Measurements from ENCODE around the gene MDC1. TPM values are rescaled to one million over a fixed set of nuclear protein-coding genes. Genes with fewer than 3 reads are reported as not detected.

MDC1 gene
- total and polyA plus RNA-seq, 2 donors from 2014 or later: 9.5 to 47.9 TPM

DNA sequence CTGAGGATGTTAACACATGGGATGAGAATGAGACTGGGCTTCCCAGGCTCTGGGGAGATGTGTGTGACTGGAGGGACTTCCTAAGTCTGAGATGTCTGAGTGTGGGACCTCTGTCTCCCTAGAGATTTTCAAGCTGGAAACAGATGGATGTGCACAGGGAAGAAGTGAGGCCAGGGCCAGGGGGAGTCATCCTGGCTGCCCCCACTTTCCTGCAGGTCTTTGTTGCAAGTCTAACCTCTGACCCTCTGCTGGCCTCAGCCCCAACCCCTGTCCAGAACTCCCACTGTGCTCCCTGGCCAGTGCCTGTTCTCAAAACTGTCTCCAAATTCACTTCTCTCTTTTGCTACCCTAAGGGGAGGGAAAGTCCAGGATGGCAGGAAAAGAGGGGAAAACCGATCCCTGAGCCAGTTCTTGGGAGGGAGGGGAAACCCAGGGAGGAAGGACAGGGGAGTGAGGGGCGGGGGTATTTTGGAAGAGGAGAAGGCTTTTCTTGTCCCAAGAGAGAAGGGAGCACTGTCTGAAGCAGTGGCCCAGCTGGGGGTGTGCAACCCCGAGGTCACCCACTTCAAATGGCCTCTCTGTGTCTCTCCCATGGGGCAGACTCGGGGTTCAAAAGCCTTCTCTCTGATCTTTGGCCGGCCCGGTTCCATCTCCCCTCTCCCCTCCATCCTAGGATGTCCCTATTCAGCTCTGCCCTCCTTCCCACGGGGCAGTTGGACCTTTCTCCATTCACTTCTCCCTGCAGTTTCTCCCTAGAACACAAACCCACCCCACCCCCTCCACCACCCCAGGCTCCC lies 33.7 kb downstream of the MDC1 start:
- intact Hi-C loops (cut with DNase I): loop anchor here (5.0 kb wide), 1 partner anchor 39 kb away; the partner anchor contains the start of gene TUBB
- peak overlapping the region; percentile 79 to 98 for H3K27ac ChIP-seq (ENCODE audit: low read depth in 2 of 2, low read length in 2 of 2)
- no peaks in the 10 kb centered on the region for H3K36me3 ChIP-seq (ENCODE audit: control insufficient read depth in 2 of 3, insufficient read depth in 3 of 3, low read length in 3 of 3)
- peaks cover 0 to 25% (median 11%) of the 10 kb centered on the region in 3 donors for H3K4me1 ChIP-seq (ENCODE audit: control insufficient read depth in 2 of 3, insufficient read depth in 2 of 3, low read depth in 1 of 3, low read length in 3 of 3)
- H3K9ac ChIP-seq (ENCODE audit: low read length in 3 of 3): peak overlapping the region in 2 of 3 donors; percentile 1 to 80
- TF ChIP-seq, protein P1, sequence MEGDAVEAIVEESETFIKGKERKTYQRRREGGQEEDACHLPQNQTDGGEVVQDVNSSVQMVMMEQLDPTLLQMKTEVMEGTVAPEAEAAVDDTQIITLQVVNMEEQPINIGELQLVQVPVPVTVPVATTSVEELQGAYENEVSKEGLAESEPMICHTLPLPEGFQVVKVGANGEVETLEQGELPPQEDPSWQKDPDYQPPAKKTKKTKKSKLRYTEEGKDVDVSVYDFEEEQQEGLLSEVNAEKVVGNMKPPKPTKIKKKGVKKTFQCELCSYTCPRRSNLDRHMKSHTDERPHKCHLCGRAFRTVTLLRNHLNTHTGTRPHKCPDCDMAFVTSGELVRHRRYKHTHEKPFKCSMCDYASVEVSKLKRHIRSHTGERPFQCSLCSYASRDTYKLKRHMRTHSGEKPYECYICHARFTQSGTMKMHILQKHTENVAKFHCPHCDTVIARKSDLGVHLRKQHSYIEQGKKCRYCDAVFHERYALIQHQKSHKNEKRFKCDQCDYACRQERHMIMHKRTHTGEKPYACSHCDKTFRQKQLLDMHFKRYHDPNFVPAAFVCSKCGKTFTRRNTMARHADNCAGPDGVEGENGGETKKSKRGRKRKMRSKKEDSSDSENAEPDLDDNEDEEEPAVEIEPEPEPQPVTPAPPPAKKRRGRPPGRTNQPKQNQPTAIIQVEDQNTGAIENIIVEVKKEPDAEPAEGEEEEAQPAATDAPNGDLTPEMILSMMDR (IDR thresholded peaks at IDR 0.05; ENCODE audit: borderline replicate concordance, extremely low read depth, insufficient read depth): no peak
- FAIRE-seq: no peak
- H3K9me3 ChIP-seq (ENCODE audit: control insufficient read depth in 2 of 3, insufficient read depth in 1 of 3, low read length in 3 of 3): no peaks in the 10 kb centered on the region
- H3K27me3 ChIP-seq (ENCODE audit: control insufficient read depth, insufficient read depth, low read length): no peaks in the 10 kb centered on the region
- peak overlapping the region; percentile 5 to 77 (median 67) for H3K4me3 ChIP-seq (ENCODE audit: low read length in 3 of 3)
- DNase-seq: peak in 1 of 5 donors; percentile 61

- H3K9me3 ChIP-seq (ENCODE audit: control insufficient read depth in 2 of 3, insufficient read depth in 1 of 3, low read length in 3 of 3): no peaks in the 10 kb centered on the region
- TF ChIP-seq, protein P1 (IDR thresholded peaks at IDR 0.05; ENCODE audit: borderline replicate concordance, extremely low read depth, insufficient read depth): no peak
- DNase-seq: peak in 4 of 5 donors; percentile 42 to 94 (median 59)
- H3K4me1 ChIP-seq (ENCODE audit: control insufficient read depth in 2 of 3, insufficient read depth in 2 of 3, low read depth in 1 of 3, low read length in 3 of 3): peaks cover 0 to 19% (median 7%) of the 10 kb centered on the region in 3 donors
- peak overlapping the region; percentile 41 to 77 (median 67) for H3K4me3 ChIP-seq (ENCODE audit: low read length in 3 of 3)
- no peak for FAIRE-seq
- H3K27ac ChIP-seq (ENCODE audit: low read depth in 2 of 2, low read length in 2 of 2): peak overlapping the region; percentile 79 to 98
- intact Hi-C loops (cut with DNase I): loop anchor here (5.0 kb wide), 1 partner anchor 40 kb away; the partner anchor contains the start of gene TUBB
- H3K36me3 ChIP-seq (ENCODE audit: control insufficient read depth in 2 of 3, insufficient read depth in 3 of 3, low read length in 3 of 3): no peaks in the 10 kb centered on the region
- H3K9ac ChIP-seq (ENCODE audit: low read length in 3 of 3): peak overlapping the region; percentile 1 to 80 (median 10)
- no peaks in the 10 kb centered on the region for H3K27me3 ChIP-seq (ENCODE audit: control insufficient read depth, insufficient read depth, low read length)
These were observed 34.7 kb downstream of the MDC1 start for GRCh38 chr6:30682143-30683117.

GRCh38 chr6:30681766-30682142 lies 35.3 kb downstream of the MDC1 start:
- Histone ChIP-seq H3K9me3 (ENCODE audit: control insufficient read depth in 2 of 3, insufficient read depth in 1 of 3, low read length in 3 of 3) (no peaks in the 10 kb centered on the region), H3K9ac (ENCODE audit: low read length in 3 of 3) (peak overlapping the region in 1 of 3 donors; percentile 80), H3K27ac (ENCODE audit: low read depth in 2 of 2, low read length in 2 of 2) (peak overlapping the region; percentile 79 to 98), H3K36me3 (ENCODE audit: control insufficient read depth in 2 of 3, insufficient read depth in 3 of 3, low read length in 3 of 3) (peaks cover 0 to 5% (median 3%) of the 10 kb centered on the region in 3 donors), H3K4me3 (ENCODE audit: low read length in 3 of 3) (peak overlapping the region in 2 of 3 donors; percentile 43 to 77), H3K4me1 (ENCODE audit: control insufficient read depth in 2 of 3, insufficient read depth in 2 of 3, low read depth in 1 of 3, low read length in 3 of 3) (peaks cover 0 to 19% (median 7%) of the 10 kb centered on the region in 3 donors), H3K27me3 (ENCODE audit: control insufficient read depth, insufficient read depth, low read length) (no peaks in the 10 kb centered on the region)
- DNase-seq: peak in 1 of 5 donors; percentile 18
- TF ChIP-seq, protein P1 (IDR thresholded peaks at IDR 0.05; ENCODE audit: borderline replicate concordance, extremely low read depth, insufficient read depth): no peak
- intact Hi-C loops (cut with DNase I): loop anchor here (5.0 kb wide), 1 partner anchor 41 kb away; the partner anchor contains the start of gene TUBB
- no peak for FAIRE-seq

Measured in kidney (tissue), 14 donors.